Measurements from ENCODE around the gene TOB1.

DNA sequence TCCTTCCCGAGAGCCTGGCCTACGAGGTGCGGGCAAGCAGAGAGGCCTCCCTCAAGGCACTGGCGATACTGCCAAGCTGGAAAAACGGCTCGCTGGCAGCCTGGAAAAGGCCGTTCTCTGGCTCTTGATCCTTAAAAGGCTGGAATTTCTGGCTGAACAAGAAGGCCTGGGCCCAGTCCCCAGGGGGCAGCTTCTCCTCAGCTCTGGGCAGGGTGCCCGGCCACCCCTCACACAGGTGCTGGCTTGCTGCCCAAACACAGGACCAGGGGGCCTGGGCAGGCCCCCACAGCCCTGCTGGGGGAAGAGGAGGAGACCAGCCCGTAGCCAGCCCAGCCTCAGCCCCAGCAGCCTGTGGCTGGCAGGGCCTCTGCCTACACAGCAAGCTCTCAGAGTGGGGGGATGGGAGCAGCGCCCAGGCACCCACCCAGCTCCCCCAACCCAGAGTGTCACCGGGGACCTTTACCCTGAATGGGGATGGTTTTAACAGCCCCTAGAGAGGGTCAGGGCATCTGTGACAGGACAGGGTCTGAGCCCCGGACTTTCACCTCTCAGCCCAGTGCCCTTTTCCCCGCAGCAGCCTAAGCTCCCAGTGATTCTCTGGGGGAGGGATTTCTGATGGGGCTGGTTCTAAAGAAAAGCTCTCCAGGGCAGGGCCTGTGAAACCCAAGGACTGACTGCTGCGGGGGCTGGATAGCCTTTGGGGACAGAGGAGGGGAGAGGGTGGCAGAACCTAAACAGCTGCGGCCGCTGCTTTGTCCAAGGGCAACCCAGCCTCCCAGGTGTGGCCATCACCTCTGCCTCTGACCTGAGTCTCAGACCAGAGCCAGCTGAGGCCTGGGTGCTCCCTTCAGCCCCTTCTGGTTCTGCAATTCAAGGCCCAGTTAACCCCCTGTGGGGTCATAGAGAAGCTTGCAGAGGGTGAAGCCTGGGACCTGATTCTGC is 38.6 kb upstream of the TOB1 start:
- peak in 1 of 2 donors; percentile 70 for TF ChIP-seq POLR2A (IDR thresholded peaks at IDR 0.05)
- TF ChIP-seq, protein P1, sequence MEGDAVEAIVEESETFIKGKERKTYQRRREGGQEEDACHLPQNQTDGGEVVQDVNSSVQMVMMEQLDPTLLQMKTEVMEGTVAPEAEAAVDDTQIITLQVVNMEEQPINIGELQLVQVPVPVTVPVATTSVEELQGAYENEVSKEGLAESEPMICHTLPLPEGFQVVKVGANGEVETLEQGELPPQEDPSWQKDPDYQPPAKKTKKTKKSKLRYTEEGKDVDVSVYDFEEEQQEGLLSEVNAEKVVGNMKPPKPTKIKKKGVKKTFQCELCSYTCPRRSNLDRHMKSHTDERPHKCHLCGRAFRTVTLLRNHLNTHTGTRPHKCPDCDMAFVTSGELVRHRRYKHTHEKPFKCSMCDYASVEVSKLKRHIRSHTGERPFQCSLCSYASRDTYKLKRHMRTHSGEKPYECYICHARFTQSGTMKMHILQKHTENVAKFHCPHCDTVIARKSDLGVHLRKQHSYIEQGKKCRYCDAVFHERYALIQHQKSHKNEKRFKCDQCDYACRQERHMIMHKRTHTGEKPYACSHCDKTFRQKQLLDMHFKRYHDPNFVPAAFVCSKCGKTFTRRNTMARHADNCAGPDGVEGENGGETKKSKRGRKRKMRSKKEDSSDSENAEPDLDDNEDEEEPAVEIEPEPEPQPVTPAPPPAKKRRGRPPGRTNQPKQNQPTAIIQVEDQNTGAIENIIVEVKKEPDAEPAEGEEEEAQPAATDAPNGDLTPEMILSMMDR (IDR thresholded peaks at IDR 0.05), result peak in 2 of 6 experiments; percentile 8 to 11
